A549 (cell line): Measurements from ENCODE around the gene SPATS2.

ENCODE experiments used
- BCL3 ChIP-seq: fragments of >200 bp; sonication (Bioruptor Twin); formaldehyde crosslinking; IDR thresholded peaks from 3 replicates; pipeline ENCODE4 v1.6.1; 2016
- CHD2 ChIP-seq: fragments of 150-350 bp; IDR thresholded peaks from 2 replicates; pipeline ENCODE4 v1.6.1; 2014; ENCODE audit warnings: low read length; ENCODE audit not compliant: partially characterized antibody
- CTCF ChIP-seq: fragments of >200 bp; sonication (Bioruptor Twin); formaldehyde crosslinking; IDR thresholded peaks from 3 replicates; pipeline ENCODE4 v1.5.1; 2016
- E2F6 ChIP-seq: IDR thresholded peaks from 2 replicates; pipeline ENCODE4 v1.6.1; 2012; ENCODE audit warnings: low read depth, borderline replicate concordance
- EP300 ChIP-seq, 2 experiments: fragments of >200 bp; sonication (Bioruptor Twin); formaldehyde crosslinking; IDR thresholded peaks; 2 replicates in 1 of 2; 3 replicates in 1 of 2; pipeline ENCODE4 v1.6.1; 2016 to 2017
- PHF8 ChIP-seq: fragments of 200-600 bp; sonication (generic); IDR thresholded peaks from 2 replicates; pipeline ENCODE4 v1.6.1; 2016; ENCODE audit warnings: low read depth, mild to moderate bottlenecking, antibody characterized with exemption, moderate library complexity, borderline replicate concordance
- POLR2A ChIP-seq: IDR thresholded peaks from 2 replicates; pipeline ENCODE4 v1.6.1; 2012; ENCODE audit warnings: mild to moderate bottlenecking, low read length
- REST ChIP-seq: fragments of 200-600 bp; sonication (generic); IDR thresholded peaks from 2 replicates; pipeline ENCODE4 v1.6.1; 2016; ENCODE audit warnings: antibody characterized with exemption, mild to moderate bottlenecking, moderate library complexity
- RNF2 ChIP-seq: fragments of 200-600 bp; sonication (generic); IDR thresholded peaks from 2 replicates; pipeline ENCODE4 v1.6.1; 2016; ENCODE audit warnings: low read depth, mild to moderate bottlenecking, antibody characterized with exemption, moderate library complexity, borderline replicate concordance

GRCh38 chr12:49323524-49324097, 43.7 kb upstream of the SPATS2 start:
- TF ChIP-seq RNF2 (no peak), POLR2A (no peak), E2F6 (no peak), REST (no peak), PHF8 (no peak), CTCF (no peak), CHD2 (no peak), BCL3 (no peak), EP300 (IDR thresholded peaks at IDR 0.05) (no peak)
